Transverse colon (tissue), 4 donors: ENCODE results near the gene DHX57. TPM values are rescaled to one million over a fixed set of nuclear protein-coding genes. Genes with fewer than 3 reads are reported as not detected.

ENCODE experiments used
- DNase-seq: peaks from one replicate; pipeline ENCODE4 v3.0.0-alpha.2; 2019
- H3K27ac ChIP-seq, 4 donors: fragments of 200-600 bp; sonication (generic); 2 replicates each; pipeline ENCODE4 v1.5.1; 2016 to 2018; ENCODE audit warnings: inconsistent platforms in 4 of 4
- H3K27me3 ChIP-seq: fragments of 200-600 bp; sonication (generic); 2 replicates; pipeline ENCODE4 v1.5.1; 2017; ENCODE audit warnings: inconsistent platforms
- H3K36me3 ChIP-seq, 4 donors: fragments of 200-600 bp; sonication (generic); 2 replicates each; pipeline ENCODE4 v1.5.1; 2017 to 2019; ENCODE audit warnings: inconsistent platforms in 4 of 4
- H3K4me1 ChIP-seq, 4 donors: fragments of 200-600 bp; sonication (generic); 2 replicates each; pipeline ENCODE4 v1.5.1; 2017 to 2020; ENCODE audit warnings: inconsistent platforms in 4 of 4
- H3K4me3 ChIP-seq, 4 donors: fragments of 200-600 bp; sonication (generic); 1 replicate in 1 of 4; 2 replicates in 3 of 4; pipeline versions ENCODE4 v1.5.1 to v1.6.1; 2017 to 2019; ENCODE audit warnings: inconsistent platforms in 4 of 4
- H3K9me3 ChIP-seq, 2 donors: fragments of 200-600 bp; sonication (generic); 2 replicates each; pipeline ENCODE4 v1.5.1; 2017 to 2019; ENCODE audit warnings: inconsistent platforms in 2 of 2
- CTCF ChIP-seq, 5 experiments: fragments of 200-600 bp in 3 of 5; fragments of 450-650 bp in 2 of 5; sonication (generic) in 3 of 5; IDR thresholded peaks; 1 replicate in 2 of 5; 2 replicates in 3 of 5; pipeline ENCODE4 v1.5.1; 2016 to 2017; ENCODE audit warnings: antibody characterized with exemption in 5 of 5, inconsistent platforms in 3 of 5, mild to moderate bottlenecking in 2 of 5, moderate library complexity in 1 of 5
- EP300 ChIP-seq: sonication (generic); formaldehyde crosslinking; IDR thresholded peaks from one replicate; pipeline ENCODE4 v1.6.1; 2017; ENCODE audit warnings: antibody characterized with exemption, low read depth
- POLR2A ChIP-seq: fragments of 450-650 bp; IDR thresholded peaks from one replicate; pipeline ENCODE4 v1.6.1; 2016; ENCODE audit warnings: antibody characterized with exemption, mild to moderate bottlenecking, moderate library complexity
- POLR2AphosphoS5 ChIP-seq, 3 donors: sonication (generic); formaldehyde crosslinking; IDR thresholded peaks; one replicate each; pipeline ENCODE4 v1.6.1; 2016; ENCODE audit warnings: antibody characterized with exemption in 3 of 3
- WGBS, 2 donors: methylation state at CpG; one replicate each; pipeline ENCODE4 v1.1.5; 2018; ENCODE audit warnings: low coverage in 1 of 2; 5-methylcytosine and 5-hydroxymethylcytosine counted together
- in situ Hi-C, 4 donors: fragments of 200-750 bp; cut with MboI; loops; one replicate each; pipeline versions ENCODE4 v1.15.0 to v1.15.1; 2017; ENCODE audit warnings: low sequenced_read_pairs in 3 of 4, low pct_ligation_motif_present in 1 of 4, low pct_unique_long_range_greater_than_20kb in 1 of 4
- intact Hi-C: fragments of 100-400 bp; cut with DNase I; formaldehyde crosslinking; loops from one replicate; pipeline ENCODE4 v1.15.1; 2023; ENCODE audit warnings: low total_unique reads
- total RNA-seq, 4 donors: library from RNA; depleted of rRNA; stranded (reverse); fragments of >200 nt; gene quantifications; one replicate each; pipeline ENCODE4 v1.1.0, GENCODE V29; 2016

Gene DHX57
- total RNA-seq, 4 donors from 2014 or later = 1.5 to 29.7 (median 10.6) TPM

- Histone ChIP-seq H3K27me3 (no peaks in the 10 kb centered on the region), H3K27ac (peak overlapping the region in 3 of 4 donors; percentile 62 to 79 (median 76)), H3K4me1 (peaks cover 12 to 21% (median 14%) of the 10 kb centered on the region in 4 donors), H3K4me3 (peak overlapping the region; percentile 47 to 79 (median 58)), H3K36me3 (peaks cover 0 to 7% (median 0%) of the 10 kb centered on the region in 4 donors), H3K9me3 (no peaks in the 10 kb centered on the region)
- WGBS, 2 donors = 9 to 31% methylated on average over 2 to 10 of the region's 10 CpGs
- TF ChIP-seq POLR2A = no peak
- no peak for TF ChIP-seq POLR2AphosphoS5 (IDR thresholded peaks at IDR 0.05)
- no peak for DNase-seq
- intact Hi-C loops (no loop called here), in situ Hi-C loops (no loop called here)
Observed at GRCh38 chr2:38876407-38876806, 673 bp upstream of the DHX57 start.

GRCh38 chr2:38875227-38875575 lies 533 bp downstream of the DHX57 start:
- Histone ChIP-seq H3K9me3 (peaks cover 0 to 4% of the 10 kb centered on the region in 2 donors), H3K4me1 (peaks cover 12 to 21% (median 14%) of the 10 kb centered on the region in 4 donors), H3K27ac (peak overlapping the region; percentile 62 to 79 (median 74)), H3K36me3 (no peaks in the 10 kb centered on the region), H3K27me3 (no peaks in the 10 kb centered on the region), H3K4me3 (peak overlapping the region; percentile 47 to 79 (median 58))
- TF ChIP-seq POLR2AphosphoS5 (IDR thresholded peaks at IDR 0.05) (no peak), EP300 (no peak), POLR2A (no peak), CTCF (IDR thresholded peaks at IDR 0.05) (no peak)
- intact Hi-C loops = no loop called here
- in situ Hi-C loops = no loop called here
- no peak for DNase-seq
- WGBS, 2 donors = 0% methylated on average over 4 to 10 of the region's 10 CpGs

- no peak for DNase-seq
- H3K4me3 ChIP-seq = no peak overlapping the region
- H3K9me3 ChIP-seq = peaks cover 0 to 6% of the 10 kb centered on the region in 2 donors
- peaks cover 12 to 21% (median 14%) of the 10 kb centered on the region in 4 donors for H3K4me1 ChIP-seq
- 75 to 76% methylated on average over 4 to 5 of the region's 5 CpGs for WGBS, 2 donors
- H3K27ac ChIP-seq = no peak overlapping the region
- no peak for TF ChIP-seq POLR2AphosphoS5 (IDR thresholded peaks at IDR 0.05)
- no peak for TF ChIP-seq POLR2A
- TF ChIP-seq CTCF (IDR thresholded peaks at IDR 0.05) = no peak
- TF ChIP-seq EP300 = no peak
- intact Hi-C loops (no loop called here), in situ Hi-C loops (no loop called here)
- H3K27me3 ChIP-seq = no peaks in the 10 kb centered on the region
- no peaks in the 10 kb centered on the region for H3K36me3 ChIP-seq
Observed at GRCh38 chr2:38873763-38874162, 2.0 kb downstream of the DHX57 start.

- intact Hi-C loops (no loop called here), in situ Hi-C loops (no loop called here)
- Histone ChIP-seq H3K9me3 (peaks cover 0 to 6% of the 10 kb centered on the region in 2 donors), H3K4me1 (peaks cover 7 to 10% (median 8%) of the 10 kb centered on the region in 4 donors), H3K27ac (no peak overlapping the region), H3K27me3 (no peaks in the 10 kb centered on the region), H3K4me3 (no peak overlapping the region), H3K36me3 (no peaks in the 10 kb centered on the region)
- WGBS, 2 donors = 94 to 98% methylated on average over 3 of the region's 3 CpGs
- TF ChIP-seq POLR2AphosphoS5 (IDR thresholded peaks at IDR 0.05) (no peak), POLR2A (no peak), EP300 (no peak), CTCF (IDR thresholded peaks at IDR 0.05) (no peak)
- no peak for DNase-seq
Observed at GRCh38 chr2:38871432-38871831, 4.3 kb downstream of the DHX57 start.
